ENCODE measurements around the gene SEMA4D. TPM values are rescaled to one million over a fixed set of nuclear protein-coding genes. Genes with fewer than 3 reads are reported as not detected.
A peak's percentile ranks its signal among the peaks of the same experiment; 100 is the strongest.

The SEMA4D gene
- total RNA-seq, 1 donor from 2014 or later: 46.2 TPM

GRCh38 chr9:89498852-89499480 is 1.1 kb upstream of the SEMA4D start:
- peaks cover 9% of the 10 kb centered on the region for H3K4me1 ChIP-seq
- intact Hi-C loops (cut with DNase I): no loop called here

GRCh38 chr9:89497257-89497963 is 503 bp downstream of the SEMA4D start:
- TF ChIP-seq CTCF (IDR thresholded peaks at IDR 0.05): no peak
- Histone ChIP-seq H3K4me1 (peaks cover 9% of the 10 kb centered on the region), H3K27ac (peak overlapping the region; percentile 47)

More at GRCh38 chr9:89498852-89499480, 1.1 kb upstream of the SEMA4D start:
- TF ChIP-seq CTCF (IDR thresholded peaks at IDR 0.05): no peak
- Histone ChIP-seq H3K9me3 (no peaks in the 10 kb centered on the region), H3K27ac (peak overlapping the region; percentile 36), H3K36me3 (no peaks in the 10 kb centered on the region), H3K27me3 (no peaks in the 10 kb centered on the region), H3K4me3 (no peak overlapping the region)
- DNase-seq: no peak
- peak; percentile 9 for ATAC-seq

GRCh38 chr9:89496645-89497256 is 1.2 kb downstream of the SEMA4D start:
- no peak for DNase-seq
- Histone ChIP-seq H3K36me3 (no peaks in the 10 kb centered on the region), H3K27me3 (no peaks in the 10 kb centered on the region), H3K27ac (no peak overlapping the region), H3K4me1 (peaks cover 9% of the 10 kb centered on the region), H3K4me3 (peak overlapping the region; percentile 66), H3K9me3 (no peaks in the 10 kb centered on the region)
- TF ChIP-seq CTCF (IDR thresholded peaks at IDR 0.05): no peak
- ATAC-seq: no peak
- intact Hi-C loops (cut with DNase I): no loop called here

More at GRCh38 chr9:89497257-89497963, 503 bp downstream of the SEMA4D start:
- intact Hi-C loops (cut with DNase I): no loop called here
- no peaks in the 10 kb centered on the region for H3K9me3 ChIP-seq
- no peak for DNase-seq
- no peaks in the 10 kb centered on the region for H3K36me3 ChIP-seq
- ATAC-seq: peak; percentile 53
- H3K27me3 ChIP-seq: no peaks in the 10 kb centered on the region
- peak overlapping the region; percentile 66 for H3K4me3 ChIP-seq

- DNase-seq: no peak
- Histone ChIP-seq H3K36me3 (no peaks in the 10 kb centered on the region), H3K27ac (no peak overlapping the region), H3K27me3 (no peaks in the 10 kb centered on the region), H3K4me1 (peaks cover 9% of the 10 kb centered on the region), H3K9me3 (no peaks in the 10 kb centered on the region), H3K4me3 (peak overlapping the region; percentile 66)
- TF ChIP-seq CTCF (IDR thresholded peaks at IDR 0.05): no peak
- ATAC-seq: no peak
- intact Hi-C loops (cut with DNase I): no loop called here
Measured at GRCh38 chr9:89495824-89496560, 1.9 kb downstream of the SEMA4D start.

GRCh38 chr9:89494199-89494598 is 3.7 kb downstream of the SEMA4D start:
- TF ChIP-seq CTCF (IDR thresholded peaks at IDR 0.05): no peak
- Histone ChIP-seq H3K9me3 (no peaks in the 10 kb centered on the region), H3K27me3 (no peaks in the 10 kb centered on the region), H3K36me3 (no peaks in the 10 kb centered on the region), H3K27ac (no peak overlapping the region), H3K4me3 (no peak overlapping the region), H3K4me1 (peaks cover 9% of the 10 kb centered on the region)
- intact Hi-C loops (cut with DNase I): no loop called here
- DNase-seq (no peak), ATAC-seq (no peak)
